K562 (cell line): ENCODE measurements around the gene LSM8. TPM values are rescaled to one million over a fixed set of nuclear protein-coding genes. Genes with fewer than 3 reads are reported as not detected.
A peak's percentile ranks its signal among the peaks of the same experiment; 100 is the strongest.

Source experiments
- ARNT ChIP-seq, 2 experiments: fragments of 450-650 bp; IDR thresholded peaks; 2 replicates each; pipeline ENCODE4 v1.6.1; 2016; ENCODE audit warnings: mild to moderate bottlenecking in 1 of 2
- CXXC5 ChIP-seq: fragments of 250-450 bp; sonication (Bioruptor Pico); IDR thresholded peaks from 2 replicates; pipeline ENCODE4 v1.8.0; 2022; ENCODE audit warnings: inconsistent platforms, mild to moderate bottlenecking, moderate library complexity
- ETV5 ChIP-seq: sonication (generic); formaldehyde crosslinking; IDR thresholded peaks from 2 replicates; pipeline ENCODE4 v1.4.0; 2020; ENCODE audit warnings: low read depth, mild to moderate bottlenecking, missing genetic modification reagents
- ILK ChIP-seq: fragments of 450-650 bp; IDR thresholded peaks from 2 replicates; pipeline ENCODE4 v1.6.1; 2016; ENCODE audit warnings: missing genetic modification characterization, low read depth, mild to moderate bottlenecking, missing compliant biosample characterization, moderate library complexity, borderline replicate concordance
- KDM4B ChIP-seq, 2 experiments: fragments of 450-650 bp in 1 of 2; sonication (generic) in 1 of 2; IDR thresholded peaks; 2 replicates each; pipeline ENCODE4 v1.6.1; 2016 to 2017; ENCODE audit warnings: borderline replicate concordance in 2 of 2, antibody characterized with exemption in 1 of 2, low read depth in 1 of 2, mild to moderate bottlenecking in 1 of 2
- MCM5 ChIP-seq: fragments of 450-650 bp; IDR thresholded peaks from 2 replicates; pipeline ENCODE4 v1.6.1; 2016; ENCODE audit warnings: low read depth
- PYGO2 ChIP-seq: fragments of 450-650 bp; IDR thresholded peaks from 2 replicates; pipeline ENCODE4 v1.6.1; 2016; ENCODE audit warnings: mild to moderate bottlenecking, missing genetic modification characterization, moderate library complexity, missing compliant biosample characterization
- SRSF3 ChIP-seq: fragments of 200-400 bp; formaldehyde crosslinking; IDR thresholded peaks from 2 replicates; pipeline ENCODE4 v1.6.1; 2016; ENCODE audit warnings: mild to moderate bottlenecking, low read length, moderate library complexity; ENCODE audit not compliant: insufficient read depth
- ZNF174 ChIP-seq: fragments of 250-450 bp; sonication (Bioruptor Pico); IDR thresholded peaks from 2 replicates; pipeline ENCODE4 v1.4.0; 2020; ENCODE audit warnings: mild to moderate bottlenecking
- ZNF311 ChIP-seq: fragments of 250-450 bp; sonication (Bioruptor Pico); IDR thresholded peaks from 2 replicates; pipeline ENCODE4 v1.4.0; 2020; ENCODE audit warnings: mild to moderate bottlenecking, moderate library complexity
- polyA plus RNA-seq, 8 experiments: library from polyadenylated mRNA; depleted of rRNA in 4 of 8; stranded (reverse) in 5 of 8; unstranded in 3 of 8; fragments of >200 nt; fragmentation: Nextera tagmentation in 2 of 8; fragmentation: Illumina TruSeq in 1 of 8; extraction: Ambion mirVana in 2 of 8; extraction: Trizol in 1 of 8; gene quantifications; 2 replicates each; pipeline versions ENCODE4 v1.2.1 to v1.2.3, GENCODE V29; 2011 to 2014; ENCODE audit warnings: inconsistent platforms in 1 of 8, missing spikeins in 1 of 8
- total RNA-seq, 7 experiments: library from RNA; depleted of rRNA in 6 of 7; stranded (reverse); fragments of >200 nt in 6 of 7; fragmentation: Illumina TruSeq in 2 of 7; extraction: Trizol in 2 of 7; gene quantifications; 2 replicates each; pipeline versions ENCODE4 v1.2.1 to v1.2.3, GENCODE V29; 2011 to 2021; ENCODE audit warnings: low replicate concordance in 1 of 7
- TF ChIP-seq, protein P1 (sequence below): IDR thresholded peaks from 3 replicates; pipeline ENCODE4 v1.6.1; 2011; ENCODE audit warnings: borderline replicate concordance, mild to moderate bottlenecking; ENCODE audit not compliant: insufficient read length, insufficient read depth
- TF ChIP-seq, protein P2 (sequence below): fragments of 450-650 bp; IDR thresholded peaks from 2 replicates; pipeline ENCODE4 v1.6.1; 2016; ENCODE audit warnings: antibody characterized with exemption
- TF ChIP-seq, protein P3 (sequence below): fragments of 250-450 bp; sonication (Bioruptor Pico); IDR thresholded peaks from 2 replicates; pipeline ENCODE4 v1.5.0; 2021
- TF ChIP-seq, protein P4 (sequence below): fragments of 450-650 bp; IDR thresholded peaks from 2 replicates; pipeline ENCODE4 v1.7.0; 2016; ENCODE audit warnings: borderline replicate concordance
- TF ChIP-seq, protein P5 (sequence below): fragments of 150-350 bp; IDR thresholded peaks from 2 replicates; pipeline ENCODE4 v1.6.1; 2014; ENCODE audit warnings: low read depth, mild to moderate bottlenecking, low read length, borderline replicate concordance
- TF ChIP-seq, protein P6 (sequence below): fragments of 250-450 bp; sonication (Bioruptor Pico); IDR thresholded peaks from 2 replicates; pipeline ENCODE4 v1.6.1; 2021; ENCODE audit warnings: mild to moderate bottlenecking

The LSM8 gene
- total and polyA plus RNA-seq, 9 of the 15 experiments (the other 6 are each of a cell fraction or from before 2014, with no cell fraction given), result 81.5 to 340 (median 180) TPM

DNA sequence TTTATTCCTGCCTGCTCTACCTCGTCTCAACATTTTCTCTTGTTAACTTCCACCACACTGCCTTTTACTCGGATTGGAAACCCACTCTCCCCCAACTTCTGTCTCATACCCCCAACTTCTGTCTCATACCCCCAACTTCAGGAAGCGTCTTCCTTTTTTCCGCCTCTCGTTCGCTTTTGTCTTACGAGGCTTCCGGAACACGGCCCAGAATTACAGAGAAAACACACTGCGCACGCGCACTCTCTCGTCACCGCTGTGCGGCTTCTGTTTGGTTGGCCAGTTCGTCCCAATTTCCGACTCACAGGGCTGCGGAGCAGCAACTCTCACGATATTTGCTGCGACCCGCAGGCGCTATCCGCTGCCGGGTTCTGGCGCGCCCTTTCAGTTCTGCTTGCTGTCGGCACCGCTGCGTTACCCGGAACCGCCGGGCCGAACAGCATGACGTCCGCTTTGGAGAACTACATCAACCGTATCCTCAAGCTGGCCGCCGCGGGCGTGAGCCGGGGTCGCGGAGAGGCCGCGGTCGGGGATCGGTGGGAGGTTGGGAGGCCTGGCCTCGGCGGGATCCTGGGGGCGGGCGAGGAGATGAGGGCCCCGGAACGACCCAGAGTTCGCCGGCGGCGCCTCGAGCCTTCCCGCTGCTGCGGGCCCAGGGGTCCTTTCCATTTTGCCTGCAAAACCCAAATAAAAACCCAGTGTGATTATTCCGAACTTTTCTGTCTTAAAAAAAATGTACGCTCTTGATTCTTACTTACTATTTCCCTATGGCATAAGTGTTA is at the start of gene LSM8 (continued):
- TF ChIP-seq, protein P1, sequence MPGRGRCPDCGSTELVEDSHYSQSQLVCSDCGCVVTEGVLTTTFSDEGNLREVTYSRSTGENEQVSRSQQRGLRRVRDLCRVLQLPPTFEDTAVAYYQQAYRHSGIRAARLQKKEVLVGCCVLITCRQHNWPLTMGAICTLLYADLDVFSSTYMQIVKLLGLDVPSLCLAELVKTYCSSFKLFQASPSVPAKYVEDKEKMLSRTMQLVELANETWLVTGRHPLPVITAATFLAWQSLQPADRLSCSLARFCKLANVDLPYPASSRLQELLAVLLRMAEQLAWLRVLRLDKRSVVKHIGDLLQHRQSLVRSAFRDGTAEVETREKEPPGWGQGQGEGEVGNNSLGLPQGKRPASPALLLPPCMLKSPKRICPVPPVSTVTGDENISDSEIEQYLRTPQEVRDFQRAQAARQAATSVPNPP, result no peak
- no peak for TF ChIP-seq ILK (tag)
- peak; percentile 67; the same call in 1 of the 2 replicates for TF ChIP-seq ETV5 (CRISPR knock-in tag)
- peak; percentile 80; a peak in 3 of 4 replicates for TF ChIP-seq ARNT (IDR thresholded peaks at IDR 0.05)
- TF ChIP-seq MCM5, result no peak
- TF ChIP-seq, protein P2, sequence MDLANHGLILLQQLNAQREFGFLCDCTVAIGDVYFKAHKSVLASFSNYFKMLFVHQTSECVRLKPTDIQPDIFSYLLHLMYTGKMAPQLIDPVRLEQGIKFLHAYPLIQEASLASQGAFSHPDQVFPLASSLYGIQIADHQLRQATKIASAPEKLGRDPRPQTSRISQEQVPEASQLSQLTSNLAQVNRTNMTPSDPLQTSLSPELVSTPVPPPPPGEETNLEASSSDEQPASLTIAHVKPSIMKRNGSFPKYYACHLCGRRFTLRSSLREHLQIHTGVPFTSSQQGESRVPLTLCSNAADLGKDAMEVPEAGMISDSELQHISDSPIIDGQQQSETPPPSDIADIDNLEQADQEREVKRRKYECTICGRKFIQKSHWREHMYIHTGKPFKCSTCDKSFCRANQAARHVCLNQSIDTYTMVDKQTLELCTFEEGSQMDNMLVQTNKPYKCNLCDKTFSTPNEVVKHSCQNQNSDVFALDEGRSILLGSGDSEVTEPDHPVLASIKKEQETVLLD, result peak; percentile 97
- peak; percentile 92 for TF ChIP-seq CXXC5 (CRISPR knock-in tag)
- TF ChIP-seq, protein P3, sequence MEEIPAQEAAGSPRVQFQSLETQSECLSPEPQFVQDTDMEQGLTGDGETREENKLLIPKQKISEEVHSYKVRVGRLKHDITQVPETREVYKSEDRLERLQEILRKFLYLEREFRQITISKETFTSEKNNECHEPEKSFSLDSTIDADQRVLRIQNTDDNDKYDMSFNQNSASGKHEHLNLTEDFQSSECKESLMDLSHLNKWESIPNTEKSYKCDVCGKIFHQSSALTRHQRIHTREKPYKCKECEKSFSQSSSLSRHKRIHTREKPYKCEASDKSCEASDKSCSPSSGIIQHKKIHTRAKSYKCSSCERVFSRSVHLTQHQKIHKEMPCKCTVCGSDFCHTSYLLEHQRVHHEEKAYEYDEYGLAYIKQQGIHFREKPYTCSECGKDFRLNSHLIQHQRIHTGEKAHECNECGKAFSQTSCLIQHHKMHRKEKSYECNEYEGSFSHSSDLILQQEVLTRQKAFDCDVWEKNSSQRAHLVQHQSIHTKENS (CRISPR knock-in tag), result no peak
- TF ChIP-seq ZNF311 (CRISPR knock-in tag), result no peak
- TF ChIP-seq, protein P4, sequence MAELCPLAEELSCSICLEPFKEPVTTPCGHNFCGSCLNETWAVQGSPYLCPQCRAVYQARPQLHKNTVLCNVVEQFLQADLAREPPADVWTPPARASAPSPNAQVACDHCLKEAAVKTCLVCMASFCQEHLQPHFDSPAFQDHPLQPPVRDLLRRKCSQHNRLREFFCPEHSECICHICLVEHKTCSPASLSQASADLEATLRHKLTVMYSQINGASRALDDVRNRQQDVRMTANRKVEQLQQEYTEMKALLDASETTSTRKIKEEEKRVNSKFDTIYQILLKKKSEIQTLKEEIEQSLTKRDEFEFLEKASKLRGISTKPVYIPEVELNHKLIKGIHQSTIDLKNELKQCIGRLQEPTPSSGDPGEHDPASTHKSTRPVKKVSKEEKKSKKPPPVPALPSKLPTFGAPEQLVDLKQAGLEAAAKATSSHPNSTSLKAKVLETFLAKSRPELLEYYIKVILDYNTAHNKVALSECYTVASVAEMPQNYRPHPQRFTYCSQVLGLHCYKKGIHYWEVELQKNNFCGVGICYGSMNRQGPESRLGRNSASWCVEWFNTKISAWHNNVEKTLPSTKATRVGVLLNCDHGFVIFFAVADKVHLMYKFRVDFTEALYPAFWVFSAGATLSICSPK, result peak; percentile 97
- TF ChIP-seq, protein P5, sequence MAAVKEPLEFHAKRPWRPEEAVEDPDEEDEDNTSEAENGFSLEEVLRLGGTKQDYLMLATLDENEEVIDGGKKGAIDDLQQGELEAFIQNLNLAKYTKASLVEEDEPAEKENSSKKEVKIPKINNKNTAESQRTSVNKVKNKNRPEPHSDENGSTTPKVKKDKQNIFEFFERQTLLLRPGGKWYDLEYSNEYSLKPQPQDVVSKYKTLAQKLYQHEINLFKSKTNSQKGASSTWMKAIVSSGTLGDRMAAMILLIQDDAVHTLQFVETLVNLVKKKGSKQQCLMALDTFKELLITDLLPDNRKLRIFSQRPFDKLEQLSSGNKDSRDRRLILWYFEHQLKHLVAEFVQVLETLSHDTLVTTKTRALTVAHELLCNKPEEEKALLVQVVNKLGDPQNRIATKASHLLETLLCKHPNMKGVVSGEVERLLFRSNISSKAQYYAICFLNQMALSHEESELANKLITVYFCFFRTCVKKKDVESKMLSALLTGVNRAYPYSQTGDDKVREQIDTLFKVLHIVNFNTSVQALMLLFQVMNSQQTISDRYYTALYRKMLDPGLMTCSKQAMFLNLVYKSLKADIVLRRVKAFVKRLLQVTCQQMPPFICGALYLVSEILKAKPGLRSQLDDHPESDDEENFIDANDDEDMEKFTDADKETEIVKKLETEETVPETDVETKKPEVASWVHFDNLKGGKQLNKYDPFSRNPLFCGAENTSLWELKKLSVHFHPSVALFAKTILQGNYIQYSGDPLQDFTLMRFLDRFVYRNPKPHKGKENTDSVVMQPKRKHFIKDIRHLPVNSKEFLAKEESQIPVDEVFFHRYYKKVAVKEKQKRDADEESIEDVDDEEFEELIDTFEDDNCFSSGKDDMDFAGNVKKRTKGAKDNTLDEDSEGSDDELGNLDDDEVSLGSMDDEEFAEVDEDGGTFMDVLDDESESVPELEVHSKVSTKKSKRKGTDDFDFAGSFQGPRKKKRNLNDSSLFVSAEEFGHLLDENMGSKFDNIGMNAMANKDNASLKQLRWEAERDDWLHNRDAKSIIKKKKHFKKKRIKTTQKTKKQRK, result no peak
- TF ChIP-seq PYGO2 (tag), result no peak
- no peak for TF ChIP-seq SRSF3
- TF ChIP-seq KDM4B (IDR thresholded peaks at IDR 0.05; ENCODE audit: borderline replicate concordance in 2 of 2, low read depth in 1 of 2), result no peak
- TF ChIP-seq ZNF174 (CRISPR knock-in tag), result no peak
- TF ChIP-seq, protein P6, sequence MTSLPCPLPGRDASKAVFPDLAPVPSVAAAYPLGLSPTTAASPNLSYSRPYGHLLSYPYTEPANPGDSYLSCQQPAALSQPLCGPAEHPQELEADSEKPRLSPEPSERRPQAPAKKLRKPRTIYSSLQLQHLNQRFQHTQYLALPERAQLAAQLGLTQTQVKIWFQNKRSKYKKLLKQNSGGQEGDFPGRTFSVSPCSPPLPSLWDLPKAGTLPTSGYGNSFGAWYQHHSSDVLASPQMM (CRISPR knock-in tag), result no peak
